ENCODE data around the gene PRKN. TPM values are rescaled to one million over a fixed set of nuclear protein-coding genes. Genes with fewer than 3 reads are reported as not detected.
"Not testable (repeated sequence)": the region's sequence is repeated elsewhere in the genome, so short reads cannot be mapped to it uniquely, and the experiment has no call there.

Gene PRKN
- total and polyA plus RNA-seq, 2 donors: 3.5 to 6.5 TPM

- WGBS: 62% methylated on average over 16 of the region's 16 CpGs
- H3K36me3 ChIP-seq (ENCODE audit: insufficient read depth): no peaks in the 10 kb centered on the region
- no peak for DNase-seq (ENCODE audit: extremely low spot score)
- no peak overlapping the region for H3K27ac ChIP-seq (ENCODE audit: low read depth)
- no peaks in the 10 kb centered on the region for H3K4me1 ChIP-seq (ENCODE audit: insufficient read depth)
- H3K4me3 ChIP-seq (ENCODE audit: low read depth, low read length): no peak overlapping the region
Observed at GRCh38 chr6:161901740-161902426, 825.7 kb downstream of the PRKN start.

- Histone ChIP-seq H3K4me3 (ENCODE audit: low read depth, low read length) (no peak overlapping the region), H3K27ac (ENCODE audit: low read depth) (no peak overlapping the region), H3K4me1 (ENCODE audit: insufficient read depth) (no peaks in the 10 kb centered on the region), H3K36me3 (ENCODE audit: insufficient read depth) (no peaks in the 10 kb centered on the region)
- DNase-seq (ENCODE audit: extremely low spot score): no peak
- WGBS: 40% methylated on average over 6 of the region's 6 CpGs
Observed at GRCh38 chr6:161894436-161894835, 833.1 kb downstream of the PRKN start.

- 90% methylated on average over 2 of the region's 2 CpGs for WGBS
- DNase-seq (ENCODE audit: extremely low spot score): no peak
- Histone ChIP-seq H3K36me3 (ENCODE audit: insufficient read depth) (no peaks in the 10 kb centered on the region), H3K4me3 (ENCODE audit: low read depth, low read length) (no peak overlapping the region), H3K4me1 (ENCODE audit: insufficient read depth) (no peaks in the 10 kb centered on the region), H3K27ac (ENCODE audit: low read depth) (no peak overlapping the region)
Observed at GRCh38 chr6:161891542-161891941, 836.0 kb downstream of the PRKN start.

GRCh38 chr6:161890832-161891297 lies 836.7 kb downstream of the PRKN start:
- H3K27ac ChIP-seq (ENCODE audit: low read depth): no peak overlapping the region
- no peak for DNase-seq (ENCODE audit: extremely low spot score)
- 41% methylated on average over 15 of the region's 15 CpGs for WGBS

GRCh38 chr6:161890133-161890831 lies 837.3 kb downstream of the PRKN start:
- WGBS: 33% methylated on average over 8 of the region's 8 CpGs
- no peak for DNase-seq (ENCODE audit: extremely low spot score)
- no peak overlapping the region for H3K27ac ChIP-seq (ENCODE audit: low read depth)
- no peaks in the 10 kb centered on the region for H3K36me3 ChIP-seq (ENCODE audit: insufficient read depth)
- H3K4me1 ChIP-seq (ENCODE audit: insufficient read depth): no peaks in the 10 kb centered on the region
- H3K4me3 ChIP-seq (ENCODE audit: low read depth, low read length): peak overlapping the region; percentile 20

More at GRCh38 chr6:161890832-161891297, 836.7 kb downstream of the PRKN start:
- Histone ChIP-seq H3K4me3 (ENCODE audit: low read depth, low read length) (peak overlapping the region; percentile 20), H3K4me1 (ENCODE audit: insufficient read depth) (no peaks in the 10 kb centered on the region), H3K36me3 (ENCODE audit: insufficient read depth) (no peaks in the 10 kb centered on the region)

- Histone ChIP-seq H3K27ac (ENCODE audit: low read depth) (no peak overlapping the region), H3K4me3 (ENCODE audit: low read depth, low read length) (no peak overlapping the region), H3K4me1 (ENCODE audit: insufficient read depth) (no peaks in the 10 kb centered on the region), H3K36me3 (ENCODE audit: insufficient read depth) (no peaks in the 10 kb centered on the region)
- 75% methylated on average over 7 of the region's 7 CpGs for WGBS
- DNase-seq (ENCODE audit: extremely low spot score): no peak
Observed at GRCh38 chr6:161889324-161889723, 838.2 kb downstream of the PRKN start.

GRCh38 chr6:161886545-161886944 lies 841.0 kb downstream of the PRKN start:
- 96% methylated on average over 9 of the region's 9 CpGs for WGBS
- DNase-seq (ENCODE audit: extremely low spot score): not testable (repeated sequence)

GRCh38 chr6:161884782-161885181 lies 842.8 kb downstream of the PRKN start:
- no peak overlapping the region for H3K27ac ChIP-seq (ENCODE audit: low read depth)

More at GRCh38 chr6:161886545-161886944, 841.0 kb downstream of the PRKN start:
- not testable (repeated sequence) for H3K27ac ChIP-seq (ENCODE audit: low read depth); H3K4me1 ChIP-seq (ENCODE audit: insufficient read depth); H3K36me3 ChIP-seq (ENCODE audit: insufficient read depth); H3K4me3 ChIP-seq (ENCODE audit: low read depth, low read length)

GRCh38 chr6:161882196-161882765 lies 845.3 kb downstream of the PRKN start:
- Histone ChIP-seq H3K4me3 (ENCODE audit: low read depth, low read length) (no peak overlapping the region), H3K36me3 (ENCODE audit: insufficient read depth) (no peaks in the 10 kb centered on the region), H3K4me1 (ENCODE audit: insufficient read depth) (no peaks in the 10 kb centered on the region), H3K27ac (ENCODE audit: low read depth) (no peak overlapping the region)
- WGBS: 69% methylated on average over 15 of the region's 15 CpGs
- no peak for DNase-seq (ENCODE audit: extremely low spot score)

More at GRCh38 chr6:161884782-161885181, 842.8 kb downstream of the PRKN start:
- DNase-seq (ENCODE audit: extremely low spot score): no peak
- WGBS: 46% methylated on average over 2 of the region's 2 CpGs
- H3K4me1 ChIP-seq (ENCODE audit: insufficient read depth): no peaks in the 10 kb centered on the region
- no peaks in the 10 kb centered on the region for H3K36me3 ChIP-seq (ENCODE audit: insufficient read depth)
- no peak overlapping the region for H3K4me3 ChIP-seq (ENCODE audit: low read depth, low read length)

- no peak overlapping the region for H3K27ac ChIP-seq (ENCODE audit: low read depth)
- WGBS: 97% methylated on average over 2 of the region's 2 CpGs
Observed at GRCh38 chr6:161880056-161880455, 847.5 kb downstream of the PRKN start.

GRCh38 chr6:161876231-161876630 lies 851.3 kb downstream of the PRKN start:
- WGBS: 91% methylated on average over 8 of the region's 8 CpGs

More at GRCh38 chr6:161880056-161880455, 847.5 kb downstream of the PRKN start:
- H3K36me3 ChIP-seq (ENCODE audit: insufficient read depth): no peaks in the 10 kb centered on the region
- no peak for DNase-seq (ENCODE audit: extremely low spot score)
- H3K4me3 ChIP-seq (ENCODE audit: low read depth, low read length): no peak overlapping the region
- H3K4me1 ChIP-seq (ENCODE audit: insufficient read depth): no peaks in the 10 kb centered on the region

GRCh38 chr6:161870236-161870901 lies 857.2 kb downstream of the PRKN start:
- Histone ChIP-seq H3K36me3 (ENCODE audit: insufficient read depth) (no peaks in the 10 kb centered on the region), H3K4me3 (ENCODE audit: low read depth, low read length) (no peak overlapping the region), H3K4me1 (ENCODE audit: insufficient read depth) (no peaks in the 10 kb centered on the region), H3K27ac (ENCODE audit: low read depth) (no peak overlapping the region)
- no peak for DNase-seq (ENCODE audit: extremely low spot score)
- WGBS: 81% methylated on average over 4 of the region's 4 CpGs

More at GRCh38 chr6:161876231-161876630, 851.3 kb downstream of the PRKN start:
- no peak overlapping the region for H3K4me3 ChIP-seq (ENCODE audit: low read depth, low read length)
- DNase-seq (ENCODE audit: extremely low spot score): no peak
- H3K4me1 ChIP-seq (ENCODE audit: insufficient read depth): no peaks in the 10 kb centered on the region
- H3K27ac ChIP-seq (ENCODE audit: low read depth): no peak overlapping the region
- H3K36me3 ChIP-seq (ENCODE audit: insufficient read depth): no peaks in the 10 kb centered on the region

- WGBS: 88% methylated on average over 4 of the region's 4 CpGs
- H3K4me3 ChIP-seq (ENCODE audit: low read depth, low read length): no peak overlapping the region
- H3K36me3 ChIP-seq (ENCODE audit: insufficient read depth): no peaks in the 10 kb centered on the region
Observed at GRCh38 chr6:161869491-161869890, 858.1 kb downstream of the PRKN start.

More at GRCh38 chr6:161869491-161869890, 858.1 kb downstream of the PRKN start:
- no peak for DNase-seq (ENCODE audit: extremely low spot score)
- Histone ChIP-seq H3K27ac (ENCODE audit: low read depth) (no peak overlapping the region), H3K4me1 (ENCODE audit: insufficient read depth) (no peaks in the 10 kb centered on the region)
